Occipital lobe (tissue), 2 donors: Measurements from ENCODE around the gene WNK3. TPM values are rescaled to one million over a fixed set of nuclear protein-coding genes. Genes with fewer than 3 reads are reported as not detected.
"Not testable (repeated sequence)": the region's sequence is repeated elsewhere in the genome, so short reads cannot be mapped to it uniquely, and the experiment has no call there.

Experiments used
- DNase-seq: peaks from one replicate; lab custom pipeline; 2025; lab: John Stamatoyannopoulos, UW
- total RNA-seq: library from RNA; depleted of rRNA; stranded (reverse); fragments of >200 nt; gene quantifications from one replicate; pipeline ENCODE4 v1.2.3, GENCODE V29; 2014

WNK3 gene
- 65.8 TPM for total RNA-seq

GRCh38 chrX:54357414-54358377 is at the start of gene WNK3:
WNK3 (minus strand) TSS chrX:54358046.
- DNase-seq, result peak; percentile 72

- DNase-seq, result no peak
Observed at GRCh38 chrX:54407266-54407665, 49.4 kb upstream of the WNK3 start.

- DNase-seq, result no peak
Observed at GRCh38 chrX:54397113-54397512, 39.3 kb upstream of the WNK3 start.

- no peak for DNase-seq
Observed at GRCh38 chrX:54386314-54386713, 28.5 kb upstream of the WNK3 start.

- not testable (repeated sequence) for DNase-seq
Observed at GRCh38 chrX:54384661-54385060, 26.8 kb upstream of the WNK3 start.

- no peak for DNase-seq
Observed at GRCh38 chrX:54359408-54359807, 1.6 kb upstream of the WNK3 start.

- peak; percentile 57 for DNase-seq
Observed at GRCh38 chrX:54358424-54359211, 772 bp upstream of the WNK3 start.

GRCh38 chrX:54352677-54353076 is 5.2 kb downstream of the WNK3 start:
- DNase-seq, result no peak

GRCh38 chrX:54337383-54337782 is 20.5 kb downstream of the WNK3 start:
- not testable (repeated sequence) for DNase-seq

GRCh38 chrX:54325077-54325476 is 32.8 kb downstream of the WNK3 start:
- DNase-seq, result no peak

- DNase-seq, result no peak
Observed at GRCh38 chrX:54320067-54320466, 37.8 kb downstream of the WNK3 start.

- DNase-seq, result no peak
Observed at GRCh38 chrX:54306379-54306778, 51.5 kb downstream of the WNK3 start.

- no peak for DNase-seq
Observed at GRCh38 chrX:54301516-54301915, 56.3 kb downstream of the WNK3 start.

GRCh38 chrX:54294306-54294705 is 63.5 kb downstream of the WNK3 start:
- no peak for DNase-seq

- no peak for DNase-seq
Observed at GRCh38 chrX:54292755-54293154, 65.1 kb downstream of the WNK3 start.

- no peak for DNase-seq
Observed at GRCh38 chrX:54291758-54292157, 66.1 kb downstream of the WNK3 start.

GRCh38 chrX:54288968-54289367 is 68.9 kb downstream of the WNK3 start:
- peak; percentile 0 for DNase-seq

- DNase-seq, result peak; percentile 8
Observed at GRCh38 chrX:54288277-54288676, 69.6 kb downstream of the WNK3 start.

GRCh38 chrX:54281676-54282075 is 76.2 kb downstream of the WNK3 start:
- DNase-seq, result no peak

GRCh38 chrX:54280466-54280865 is 77.4 kb downstream of the WNK3 start:
- DNase-seq, result no peak

- DNase-seq, result no peak
Observed at GRCh38 chrX:54271664-54272063, 86.2 kb downstream of the WNK3 start.

GRCh38 chrX:54248309-54248708 is 109.5 kb downstream of the WNK3 start:
- DNase-seq, result no peak
